UCSD-AML1 (cell line): ENCODE data around the gene TMC6.

Source experiments
- DNase-seq: peaks from one replicate; lab custom pipeline; 2025; ENCODE audit not compliant: unreplicated experiment; lab: John Stamatoyannopoulos, UW

The TMC6 gene

GRCh38 chr17:78111016-78111726 is 17.4 kb downstream of the TMC6 start:
- no peak for DNase-seq

- no peak for DNase-seq
These were observed 18.1 kb downstream of the TMC6 start for GRCh38 chr17:78110363-78111015.

- no peak for DNase-seq
These were observed 19.1 kb downstream of the TMC6 start for GRCh38 chr17:78109489-78109761.

- DNase-seq, result no peak
These were observed 19.6 kb downstream of the TMC6 start for GRCh38 chr17:78108726-78109488.

GRCh38 chr17:78107976-78108725 is 20.4 kb downstream of the TMC6 start:
- DNase-seq, result no peak

GRCh38 chr17:78107457-78107856 is 21.1 kb downstream of the TMC6 start:
- DNase-seq, result no peak

- DNase-seq, result no peak
These were observed 22.3 kb downstream of the TMC6 start for GRCh38 chr17:78106211-78106610.

GRCh38 chr17:78105551-78105950 is 23.0 kb downstream of the TMC6 start:
- no peak for DNase-seq

- DNase-seq, result no peak
These were observed 23.5 kb downstream of the TMC6 start for GRCh38 chr17:78105101-78105500.

- no peak for DNase-seq
These were observed 24.0 kb downstream of the TMC6 start for GRCh38 chr17:78104540-78104941.

- DNase-seq, result no peak
These were observed 25.2 kb downstream of the TMC6 start for GRCh38 chr17:78103311-78103710.

- DNase-seq, result no peak
These were observed 27.0 kb downstream of the TMC6 start for GRCh38 chr17:78101542-78101941.

GRCh38 chr17:78101112-78101511 is 27.4 kb downstream of the TMC6 start:
- no peak for DNase-seq

- no peak for DNase-seq
These were observed 32.5 kb downstream of the TMC6 start for GRCh38 chr17:78096093-78096492.

- DNase-seq, result no peak
These were observed 33.5 kb downstream of the TMC6 start for GRCh38 chr17:78095035-78095434.

- no peak for DNase-seq
These were observed 35.7 kb downstream of the TMC6 start for GRCh38 chr17:78092794-78093324.

- no peak for DNase-seq
These were observed 38.8 kb downstream of the TMC6 start for GRCh38 chr17:78089576-78090281.

GRCh38 chr17:78088529-78088928 is 40.0 kb downstream of the TMC6 start:
- DNase-seq, result no peak

- DNase-seq, result no peak
These were observed 41.8 kb downstream of the TMC6 start for GRCh38 chr17:78086740-78087139.

- DNase-seq, result no peak
These were observed 45.6 kb downstream of the TMC6 start for GRCh38 chr17:78082988-78083387.
